ENCODE measurements around the gene ARID1B.

GRCh38 chr6:157005940-157006339 is 228.8 kb downstream of the ARID1B start:
- TF ChIP-seq CTCF (conservative IDR thresholded peaks at IDR 0.05) (no peak), ZFX (IDR thresholded peaks at IDR 0.05) (no peak)
